Measurements from ENCODE around the gene WDR31.

Gene WDR31

DNA sequence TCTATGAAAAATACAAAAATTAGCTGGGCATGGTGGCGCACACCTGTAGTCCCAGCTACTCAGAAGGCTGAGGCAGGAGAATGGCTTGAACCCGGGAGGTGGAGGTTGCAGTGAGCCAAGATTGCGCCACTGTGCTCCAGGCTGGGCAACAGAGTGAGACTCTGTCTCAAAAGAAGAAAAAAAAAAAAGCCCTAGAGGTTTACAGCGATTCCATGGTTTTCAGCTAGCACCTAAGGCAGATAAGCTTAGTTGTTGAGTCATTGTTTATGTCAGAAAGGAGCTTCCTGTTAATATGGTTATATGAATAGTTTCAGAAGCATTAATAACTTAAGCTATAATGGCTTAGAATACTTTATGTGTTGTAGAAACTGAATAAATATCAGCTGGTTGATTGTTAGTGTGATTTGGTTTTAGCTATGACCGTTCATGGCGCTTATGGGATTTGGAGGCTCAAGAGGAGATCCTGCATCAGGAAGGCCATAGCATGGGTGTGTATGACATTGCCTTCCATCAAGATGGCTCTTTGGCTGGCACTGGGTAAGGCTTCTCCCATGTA, 49.9 kb downstream of the WDR31 start:
- DNase-seq: no peak

DNA sequence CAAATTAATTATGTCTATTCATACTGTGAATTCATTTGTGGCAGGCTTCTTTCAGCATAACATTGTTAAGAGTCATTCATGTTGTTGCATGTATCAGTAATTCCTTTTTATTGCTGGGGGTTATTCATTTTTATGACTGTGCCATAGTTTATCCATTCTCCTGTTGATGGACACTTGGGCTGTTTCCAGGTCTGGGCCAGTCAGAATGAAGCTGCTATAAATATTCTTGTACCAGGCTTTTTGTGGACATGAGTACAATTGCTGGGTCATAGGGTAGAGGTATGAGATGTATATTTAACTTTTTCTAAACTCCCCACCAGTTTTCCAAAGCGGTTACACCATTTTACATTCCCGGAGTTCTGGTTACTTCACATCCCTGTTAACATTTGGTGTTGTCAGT, 51.0 kb downstream of the WDR31 start:
- DNase-seq: no peak

DNA sequence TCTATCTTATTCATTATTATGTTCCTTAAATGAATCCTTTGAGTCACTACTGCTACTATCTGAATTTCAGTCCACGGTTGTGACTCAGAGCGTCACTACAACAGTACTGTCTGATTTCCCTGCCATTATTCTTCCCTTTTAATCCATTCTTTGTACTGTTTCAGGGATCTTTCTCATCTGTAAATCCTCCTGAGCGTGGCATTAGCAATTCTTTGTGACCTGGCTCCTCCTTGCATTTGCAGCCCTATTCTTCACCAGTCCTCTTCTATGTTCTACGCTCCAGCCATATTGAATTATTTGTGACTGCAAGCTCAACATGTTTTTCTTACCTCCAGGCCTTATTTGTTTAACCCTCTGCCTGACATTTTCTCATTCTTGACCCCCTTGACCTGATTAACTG, 58.7 kb downstream of the WDR31 start:
- no peak for DNase-seq

DNA sequence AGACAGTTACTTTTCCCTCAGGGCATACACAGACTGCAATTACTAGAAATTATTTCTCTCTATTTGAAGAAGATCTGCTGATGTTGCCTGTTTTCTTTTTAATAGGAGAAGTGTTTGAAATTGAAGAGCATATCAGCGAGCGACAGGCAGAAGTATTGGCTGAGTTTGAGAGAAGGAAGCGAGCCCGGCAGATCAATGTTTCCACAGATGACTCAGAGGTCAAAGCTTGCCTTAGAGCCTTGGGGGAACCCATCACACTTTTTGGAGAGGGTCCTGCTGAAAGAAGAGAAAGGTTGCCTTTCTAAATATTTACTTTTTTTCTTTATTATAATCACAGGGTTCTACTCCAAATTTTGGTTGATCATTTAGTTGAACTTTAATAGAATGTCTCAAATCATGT, 61.2 kb downstream of the WDR31 start:
- no peak for DNase-seq

DNA sequence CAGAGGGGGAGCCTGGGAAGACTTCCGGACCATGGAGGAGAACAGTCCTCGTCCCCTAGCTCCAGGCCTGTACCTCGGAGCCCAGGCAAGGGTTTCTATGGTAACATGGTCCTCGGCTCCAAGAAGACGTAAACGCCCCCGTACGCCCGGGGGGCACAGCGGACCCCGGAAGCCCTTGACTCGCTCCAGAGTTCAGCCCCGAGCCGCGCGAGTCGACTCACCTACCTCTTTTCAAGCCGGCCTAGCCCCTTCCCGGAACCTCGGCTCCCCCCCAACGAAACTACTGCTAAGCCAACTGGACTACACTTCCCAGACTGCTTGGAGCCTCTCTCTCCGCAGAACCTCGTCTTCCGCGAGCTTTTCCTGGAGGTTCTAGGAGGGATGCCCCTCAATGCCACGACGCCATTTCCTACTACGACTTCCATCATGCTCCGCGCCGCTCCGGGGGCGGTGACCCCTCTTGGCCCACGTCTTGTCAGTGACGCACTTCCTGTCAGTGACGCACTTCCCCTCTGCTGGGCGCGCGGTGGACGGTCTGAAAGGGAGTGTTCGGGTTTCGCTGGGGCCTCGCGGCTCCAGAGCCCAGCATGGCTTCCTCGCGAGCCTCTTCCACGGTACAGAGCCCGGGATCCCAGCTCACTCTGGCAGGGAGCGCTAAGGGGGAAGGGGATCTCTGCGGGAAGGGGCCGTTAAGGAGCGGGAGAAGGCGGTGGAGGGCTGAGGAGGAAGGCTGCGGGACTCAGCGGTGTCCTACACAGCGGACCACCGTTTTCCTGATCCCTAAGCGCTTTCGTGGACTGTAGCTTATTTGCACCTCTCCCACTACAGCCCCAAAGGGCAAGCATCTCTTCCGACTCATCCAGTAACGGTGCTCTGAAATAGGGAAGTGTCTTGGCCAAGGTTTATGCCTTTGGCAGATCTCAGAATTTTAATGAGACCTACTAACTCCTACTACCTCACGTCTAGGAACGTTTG, 64.6 kb downstream of the WDR31 start, which contains the start of the genes CDC26 and PRPF4:
Gene CDC26 (minus strand): TSS at position 416 of the 975 bp plus-strand sequence. CDS start 3,065 bp downstream, outside the sequence.
Gene PRPF4 (plus strand): TSS at position 502 of the 975 bp plus-strand sequence. CDS start 86 bp downstream, at position 588.
- peak; percentile 91 for DNase-seq

DNA sequence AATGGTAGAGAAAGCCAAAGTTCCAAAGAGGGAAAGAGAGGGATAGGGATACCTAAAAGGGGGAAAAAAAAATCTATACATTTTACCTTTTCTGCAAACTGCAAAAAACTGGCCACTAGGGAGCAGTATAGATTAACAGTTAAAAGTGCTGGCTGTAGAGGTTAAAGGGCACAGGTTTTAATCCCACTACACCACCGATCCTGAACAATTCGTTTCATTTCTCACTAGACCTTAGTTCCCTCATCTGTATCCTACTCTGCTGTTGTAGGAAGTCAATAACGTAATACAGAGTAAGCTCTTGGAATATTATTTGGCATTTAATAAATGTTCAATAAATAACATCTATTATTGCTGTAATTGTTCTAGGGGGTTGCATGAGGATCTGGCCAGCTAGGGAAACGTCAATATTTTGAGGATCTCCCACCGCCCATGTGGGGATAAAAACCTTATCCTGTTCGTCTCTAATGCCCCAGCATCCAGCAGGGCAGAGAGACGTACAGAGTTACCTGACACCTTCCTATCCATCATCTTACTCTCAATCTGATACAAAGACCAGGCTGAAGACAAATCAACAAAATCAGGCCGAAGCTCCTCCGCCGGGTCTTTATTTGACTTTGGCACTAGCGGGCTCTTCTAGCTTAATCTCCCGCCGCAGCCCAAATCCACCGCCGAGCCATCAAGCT, 65.5 kb downstream of the WDR31 start:
- peak; percentile 5 for DNase-seq

DNA sequence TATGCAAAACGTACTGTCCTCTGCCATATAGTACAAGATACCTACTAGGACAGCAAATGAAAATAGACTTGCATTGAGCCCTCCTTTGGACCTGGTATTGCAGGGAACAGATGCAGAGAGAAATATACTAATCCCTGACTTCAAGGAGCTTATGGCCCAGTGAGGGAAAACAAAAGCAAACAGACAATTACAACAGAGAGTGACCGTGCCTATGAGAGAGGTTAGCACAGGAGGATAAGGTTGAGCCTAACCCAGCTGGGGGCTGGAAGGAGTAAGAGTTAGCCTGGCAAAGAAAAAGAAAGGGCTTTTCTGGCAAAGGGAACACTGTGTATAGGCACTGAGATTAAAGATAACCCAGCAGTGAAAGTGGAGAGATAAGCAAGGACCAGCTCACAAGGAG, 70.2 kb downstream of the WDR31 start:
- DNase-seq: no peak

DNA sequence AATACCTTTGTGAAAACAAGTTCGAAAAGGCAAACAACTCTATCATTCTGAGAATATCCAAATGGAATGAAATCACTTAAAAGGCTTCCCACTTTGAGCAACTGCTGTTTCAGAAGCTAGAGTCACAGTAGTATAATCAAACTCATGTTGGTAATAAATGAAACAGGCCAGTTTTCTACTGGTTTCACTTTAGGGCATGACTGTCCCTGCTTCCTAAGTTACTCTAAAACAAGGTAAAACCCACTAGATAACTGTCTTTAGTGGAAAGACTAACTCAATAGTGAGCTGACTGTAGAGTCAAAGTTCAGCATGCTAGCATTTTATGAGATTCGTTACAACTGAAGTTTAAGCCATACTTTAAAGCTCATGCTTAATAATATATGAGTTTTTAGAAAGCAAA, 70.7 kb downstream of the WDR31 start:
- DNase-seq: no peak

DNA sequence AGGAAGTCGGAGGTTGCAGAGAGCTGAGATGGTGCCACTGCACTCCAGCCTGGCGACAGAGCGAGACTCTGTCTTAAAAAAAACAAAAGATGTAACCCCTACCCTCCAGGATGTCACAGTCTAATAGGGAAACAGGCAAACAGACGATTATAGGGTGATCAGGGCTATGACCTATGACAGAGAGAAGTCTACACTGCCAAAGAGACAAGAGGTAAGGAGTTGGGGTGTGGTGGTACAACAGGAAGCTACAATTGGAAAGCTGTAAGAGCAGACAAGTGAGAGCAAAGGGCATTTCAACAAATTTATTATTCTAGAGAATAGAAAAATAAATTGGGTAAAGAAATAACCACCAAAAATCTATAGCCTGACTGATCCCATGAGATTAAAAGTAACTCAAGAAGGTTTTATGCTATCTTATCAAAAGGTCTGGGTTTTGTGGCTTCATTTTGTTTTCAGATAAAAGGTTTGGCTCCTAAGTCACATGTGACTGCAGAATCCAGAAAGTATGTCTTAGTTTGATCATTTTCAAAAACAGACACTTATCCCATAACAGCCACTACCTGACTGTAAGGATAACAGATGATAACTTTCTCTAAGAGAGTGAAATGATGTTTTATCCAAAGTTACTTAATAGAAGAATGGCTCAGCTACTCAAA, 72.0 kb downstream of the WDR31 start:
- no peak for DNase-seq

DNA sequence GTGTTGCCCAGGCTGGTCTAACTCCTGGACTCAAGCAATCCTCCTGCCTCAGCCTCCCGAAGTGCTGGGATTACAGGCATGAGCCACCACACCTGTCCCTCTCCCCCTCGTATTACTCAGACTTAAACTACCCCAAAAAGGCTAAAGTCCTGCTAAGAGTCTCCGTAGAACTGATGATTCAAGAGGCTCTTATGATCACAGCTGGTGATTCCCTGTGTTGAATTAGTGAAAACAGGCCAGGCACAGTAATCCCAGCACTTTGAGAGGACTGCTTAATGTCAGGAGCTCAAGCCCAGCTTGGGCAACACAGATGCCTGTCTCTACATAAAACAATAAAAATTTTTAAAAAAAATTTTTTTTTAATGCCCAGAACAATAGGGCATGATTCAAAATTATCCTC, 73.9 kb downstream of the WDR31 start:
- DNase-seq: no peak

All from NCI-H446 treated with DMSO at 0.1 percent for 48 hours (cell line).